H9 (cell line): ENCODE measurements around the gene PRSS38. TPM values are rescaled to one million over a fixed set of nuclear protein-coding genes. Genes with fewer than 3 reads are reported as not detected.
A peak's percentile ranks its signal among the peaks of the same experiment; 100 is the strongest.

ENCODE experiments used
- DNase-seq: peaks from one replicate; pipeline ENCODE4 v3.0.0-alpha.2; 2017
- H2AFZ ChIP-seq: one replicate; pipeline ENCODE4 v1.6.1; 2013; ENCODE audit warnings: mild to moderate bottlenecking, low read length, control low read depth, moderate library complexity
- H2AK5ac ChIP-seq: 2 replicates; pipeline ENCODE4 v1.6.1; 2013; ENCODE audit warnings: low read length, control low read depth, mixed read lengths; ENCODE audit not compliant: insufficient read length
- H2BK120ac ChIP-seq: one replicate; pipeline ENCODE4 v1.6.1; 2013; ENCODE audit warnings: low read depth, mild to moderate bottlenecking, low read length, control low read depth, inconsistent platforms; ENCODE audit not compliant: poor library complexity, severe bottlenecking
- H2BK12ac ChIP-seq: 2 replicates; pipeline ENCODE4 v1.6.1; 2013; ENCODE audit warnings: low read length, control low read depth, mixed read lengths, low read depth; ENCODE audit not compliant: insufficient read length
- H2BK15ac ChIP-seq: 2 replicates; pipeline ENCODE4 v1.6.1; 2013; ENCODE audit warnings: low read depth, low read length, control low read depth
- H2BK20ac ChIP-seq: one replicate; pipeline ENCODE4 v1.6.1; 2013; ENCODE audit warnings: low read depth, mild to moderate bottlenecking, low read length, control low read depth, inconsistent platforms; ENCODE audit not compliant: poor library complexity, severe bottlenecking
- H2BK5ac ChIP-seq: 2 replicates; pipeline ENCODE4 v1.6.1; 2013; ENCODE audit warnings: low read length, control low read depth, mixed read lengths; ENCODE audit not compliant: insufficient read length
- H3K14ac ChIP-seq: 2 replicates; pipeline ENCODE4 v1.6.1; 2013; ENCODE audit warnings: low read length, control low read depth; ENCODE audit not compliant: insufficient read depth
- H3K18ac ChIP-seq: 2 replicates; pipeline ENCODE4 v1.6.1; 2013; ENCODE audit warnings: low read depth, mild to moderate bottlenecking, mixed read lengths, low read length, control low read depth; ENCODE audit not compliant: insufficient read length
- H3K23ac ChIP-seq: 2 replicates; pipeline ENCODE4 v1.6.1; 2013; ENCODE audit warnings: low read length, control low read depth, mixed read lengths, low read depth; ENCODE audit not compliant: insufficient read length
- H3K23me2 ChIP-seq: 2 replicates; pipeline ENCODE4 v1.6.1; 2013; ENCODE audit warnings: low read depth, mild to moderate bottlenecking, mixed read lengths, low read length, control low read depth; ENCODE audit not compliant: insufficient read length, poor library complexity, severe bottlenecking
- H3K27ac ChIP-seq: 2 replicates; pipeline ENCODE4 v1.5.1; 2013; ENCODE audit warnings: low read length, control low read depth, mixed read lengths, low read depth; ENCODE audit not compliant: insufficient read length
- H3K27me3 ChIP-seq: 2 replicates; pipeline ENCODE4 v1.6.1; 2013; ENCODE audit warnings: low read length, control low read depth, inconsistent platforms; ENCODE audit not compliant: insufficient read depth
- H3K4ac ChIP-seq: 2 replicates; pipeline ENCODE4 v1.6.1; 2013; ENCODE audit warnings: low read depth, mild to moderate bottlenecking, control low read depth, inconsistent platforms, low read length, moderate library complexity
- H3K4me1 ChIP-seq: 2 replicates; pipeline ENCODE4 v1.6.1; 2013; ENCODE audit warnings: low read length, control low read depth, inconsistent platforms; ENCODE audit not compliant: insufficient read depth
- H3K4me2 ChIP-seq: 2 replicates; pipeline ENCODE4 v1.6.1; 2013; ENCODE audit warnings: low read length, control low read depth, mixed read lengths; ENCODE audit not compliant: insufficient read length, insufficient read depth
- H3K56ac ChIP-seq: 2 replicates; pipeline ENCODE4 v1.6.1; 2013; ENCODE audit warnings: low read depth, mild to moderate bottlenecking, mixed read lengths, low read length, control low read depth; ENCODE audit not compliant: insufficient read length
- H3K79me1 ChIP-seq: 2 replicates; pipeline ENCODE4 v1.6.1; 2013; ENCODE audit warnings: low read depth, mild to moderate bottlenecking, moderate library complexity, low read length, control low read depth, inconsistent platforms; ENCODE audit not compliant: insufficient read depth, poor library complexity, severe bottlenecking
- H3K79me2 ChIP-seq: 2 replicates; pipeline ENCODE4 v1.6.1; 2013; ENCODE audit warnings: low read length, control low read depth, inconsistent platforms; ENCODE audit not compliant: insufficient read depth
- H3K9ac ChIP-seq: 2 replicates; pipeline ENCODE4 v1.6.1; 2013; ENCODE audit warnings: low read length, control low read depth, mixed read lengths; ENCODE audit not compliant: insufficient read length; ENCODE audit errors: extremely low read depth
- H3K9me3 ChIP-seq: one replicate; pipeline ENCODE4 v1.6.1; 2013; ENCODE audit warnings: low read depth, low read length, inconsistent platforms; ENCODE audit not compliant: control insufficient read depth
- H3T11ph ChIP-seq: one replicate; pipeline ENCODE4 v1.6.1; 2013; ENCODE audit warnings: mild to moderate bottlenecking, low read length, control low read depth, inconsistent platforms
- H4K20me1 ChIP-seq: one replicate; pipeline ENCODE4 v1.6.1; 2013; ENCODE audit not compliant: control insufficient read depth, insufficient read length, insufficient read depth
- H4K5ac ChIP-seq: 2 replicates; pipeline ENCODE4 v1.6.1; 2013; ENCODE audit warnings: low read depth, mild to moderate bottlenecking, mixed read lengths, low read length, control low read depth; ENCODE audit not compliant: insufficient read length
- H4K8ac ChIP-seq: replicated peaks from 2 replicates; pipeline ENCODE4 v1.6.1; 2013; ENCODE audit warnings: low read length, control low read depth, mixed read lengths, low read depth; ENCODE audit not compliant: insufficient read length
- H4K91ac ChIP-seq: 2 replicates; pipeline ENCODE4 v1.6.1; 2013; ENCODE audit warnings: low read depth, mild to moderate bottlenecking, moderate library complexity, mixed read lengths, low read length, control low read depth; ENCODE audit not compliant: insufficient read length
- H3K27ac Mint-ChIP-seq, 3 experiments: 2 replicates in 2 of 3; 3 replicates in 1 of 3; pipeline ENCODE4 v1.8.0; 2020 to 2021; ENCODE audit warnings: mixed read lengths in 3 of 3, mild to moderate bottlenecking in 1 of 3, moderate library complexity in 1 of 3
- H3K27me3 Mint-ChIP-seq: 2 replicates; pipeline ENCODE4 v1.8.0; 2021; ENCODE audit warnings: low read depth, mild to moderate bottlenecking, moderate library complexity, mixed read lengths
- H3K36me3 Mint-ChIP-seq, 3 experiments: 2 replicates in 2 of 3; 3 replicates in 1 of 3; pipeline ENCODE4 v1.8.0; 2020 to 2021; ENCODE audit warnings: low read depth in 3 of 3, mixed read lengths in 3 of 3; ENCODE audit not compliant: insufficient read depth in 1 of 3
- H3K4me1 Mint-ChIP-seq, 2 experiments: 2 replicates each; pipeline ENCODE4 v1.8.0; 2020; ENCODE audit warnings: mixed read lengths in 2 of 2
- H3K4me3 Mint-ChIP-seq, 2 experiments: 2 replicates in 1 of 2; 3 replicates in 1 of 2; pipeline ENCODE4 v1.8.0; 2020 to 2021; ENCODE audit warnings: mild to moderate bottlenecking in 2 of 2, mixed read lengths in 2 of 2, moderate library complexity in 1 of 2
- H3K9me3 Mint-ChIP-seq, 2 experiments: 2 replicates in 1 of 2; 3 replicates in 1 of 2; pipeline ENCODE4 v1.8.0; 2020; ENCODE audit warnings: mild to moderate bottlenecking in 2 of 2, mixed read lengths in 2 of 2, moderate library complexity in 1 of 2
- whole genome bisulfite sequencing: extraction: QIAGEN DNeasy Blood & Tissue Kit; methylation state at CpG from one replicate; pipeline ENCODE4 v1.1.7; 2013; ENCODE audit warnings: missing lambda C conversion rate, low lambda C conversion rate, mixed read lengths; ENCODE audit not compliant: insufficient read length; ENCODE audit errors: extremely low coverage; 5-methylcytosine and 5-hydroxymethylcytosine counted together
- total RNA-seq: library from RNA; stranded (reverse); gene quantifications from 2 replicates; pipeline ENCODE4 v1.2.1, GENCODE V29; 2021
- TF ChIP-seq, protein P1 (sequence below): fragments of 200-600 bp; sonication (generic); conservative IDR thresholded peaks from 3 replicates; pipeline ENCODE4 v1.8.0; 2021; ENCODE audit warnings: antibody characterized with exemption, mild to moderate bottlenecking

The PRSS38 gene
- total RNA-seq, 1 experiment from 2014 or later = not detected

DNA sequence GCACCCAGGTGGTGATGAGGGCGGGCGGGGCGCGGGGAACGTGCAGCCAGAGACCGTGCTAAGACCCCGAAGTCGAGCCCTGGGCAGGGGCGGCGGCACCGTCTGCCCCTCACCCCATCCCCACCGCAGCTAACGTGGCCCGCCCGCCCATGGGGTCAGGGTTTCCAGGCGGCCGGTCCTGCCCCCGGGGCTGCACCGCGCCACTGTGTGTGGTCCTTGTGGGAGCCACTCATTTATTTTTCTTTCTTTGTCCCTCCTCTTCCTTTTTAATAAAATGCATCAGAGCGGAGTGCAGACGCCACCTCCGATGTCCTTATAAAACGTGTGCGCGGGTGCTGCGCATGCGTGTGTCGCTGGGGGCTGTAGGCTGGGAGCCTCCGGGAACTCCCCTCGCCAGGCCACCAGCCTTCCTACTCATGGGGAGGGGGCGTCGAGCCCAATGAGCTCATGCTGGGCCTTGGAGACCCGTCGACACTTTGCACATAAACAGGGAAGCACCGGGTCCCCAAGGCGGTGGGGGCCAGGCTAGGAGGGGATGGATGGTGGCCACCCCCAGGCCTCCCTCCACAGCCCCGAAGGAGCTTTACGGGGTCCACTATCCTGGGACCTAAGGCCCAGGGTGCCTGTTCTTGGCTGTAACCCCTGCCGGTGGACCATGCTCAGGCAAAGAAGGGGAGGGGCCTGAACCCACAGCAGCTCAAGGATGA is 72.4 kb downstream of the PRSS38 start:
- peak overlapping the region; percentile 21 to 64; a peak in 3 of 5 replicates for H3K4me3 Mint-ChIP-seq
- Histone ChIP-seq H3K9ac (no peak overlapping the region), H3K23ac (no peak overlapping the region), H3K56ac (no peak overlapping the region), H2BK120ac (no peak overlapping the region), H2AFZ (no peak overlapping the region), H3K23me2 (no peaks in the 10 kb centered on the region), H2BK20ac (no peak overlapping the region), H3K4me1 (no peaks in the 10 kb centered on the region), H3K79me2 (no peaks in the 10 kb centered on the region), H3K27me3 (no peaks in the 10 kb centered on the region), H4K20me1 (no peaks in the 10 kb centered on the region), H4K91ac (no peak overlapping the region), H3K4ac (no peak overlapping the region), H2AK5ac (no peak overlapping the region), H4K8ac (no peak overlapping the region), H3K79me1 (no peaks in the 10 kb centered on the region), H3K9me3 (no peaks in the 10 kb centered on the region), H2BK12ac (no peak overlapping the region), H3K4me2 (peak overlapping the region; percentile 44), H3T11ph (no peak overlapping the region), H2BK15ac (no peak overlapping the region), H3K14ac (peak overlapping the region; percentile 3; the same call in 1 of the 2 replicates), H3K18ac (no peak overlapping the region), H2BK5ac (no peak overlapping the region), H3K27ac (no peak overlapping the region), H4K5ac (no peak overlapping the region)
- no CpG with 5 or more reads among the region's 40 CpGs for WGBS
- peak; percentile 74 for DNase-seq
- TF ChIP-seq, protein P1, sequence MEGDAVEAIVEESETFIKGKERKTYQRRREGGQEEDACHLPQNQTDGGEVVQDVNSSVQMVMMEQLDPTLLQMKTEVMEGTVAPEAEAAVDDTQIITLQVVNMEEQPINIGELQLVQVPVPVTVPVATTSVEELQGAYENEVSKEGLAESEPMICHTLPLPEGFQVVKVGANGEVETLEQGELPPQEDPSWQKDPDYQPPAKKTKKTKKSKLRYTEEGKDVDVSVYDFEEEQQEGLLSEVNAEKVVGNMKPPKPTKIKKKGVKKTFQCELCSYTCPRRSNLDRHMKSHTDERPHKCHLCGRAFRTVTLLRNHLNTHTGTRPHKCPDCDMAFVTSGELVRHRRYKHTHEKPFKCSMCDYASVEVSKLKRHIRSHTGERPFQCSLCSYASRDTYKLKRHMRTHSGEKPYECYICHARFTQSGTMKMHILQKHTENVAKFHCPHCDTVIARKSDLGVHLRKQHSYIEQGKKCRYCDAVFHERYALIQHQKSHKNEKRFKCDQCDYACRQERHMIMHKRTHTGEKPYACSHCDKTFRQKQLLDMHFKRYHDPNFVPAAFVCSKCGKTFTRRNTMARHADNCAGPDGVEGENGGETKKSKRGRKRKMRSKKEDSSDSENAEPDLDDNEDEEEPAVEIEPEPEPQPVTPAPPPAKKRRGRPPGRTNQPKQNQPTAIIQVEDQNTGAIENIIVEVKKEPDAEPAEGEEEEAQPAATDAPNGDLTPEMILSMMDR = no peak
- H3K4me1 Mint-ChIP-seq = peaks cover 10 to 23% of the 10 kb centered on the region in 2 experiments
- peak overlapping the region in 2 of 3 experiments; percentile 49 to 90; a peak in 1 of 7 replicates for H3K27ac Mint-ChIP-seq
- H3K9me3 Mint-ChIP-seq = no peaks in the 10 kb centered on the region
- H3K27me3 Mint-ChIP-seq = peaks cover 2% of the 10 kb centered on the region; the same call in 1 of the 2 replicates
- H3K36me3 Mint-ChIP-seq = no peaks in the 10 kb centered on the region
